Tibial nerve (tissue), 4 donors: ENCODE results near the gene FAM83B. TPM values are rescaled to one million over a fixed set of nuclear protein-coding genes. Genes with fewer than 3 reads are reported as not detected.

Experiments used
- DNase-seq, 2 donors: peaks; one replicate each; pipeline ENCODE4 v3.0.0-alpha.2; 2019; ENCODE audit warnings: low spot score in 2 of 2
- H3K27ac ChIP-seq, 4 donors: fragments of 200-600 bp; sonication (generic) in 3 of 4; one replicate each; pipeline ENCODE4 v1.5.1; 2017 to 2019; ENCODE audit warnings: mild to moderate bottlenecking in 1 of 4
- H3K27me3 ChIP-seq, 2 donors: fragments of 200-600 bp; sonication (generic) in 1 of 2; one replicate each; pipeline versions ENCODE4 v1.5.1 to v1.6.0; 2017 to 2019
- H3K36me3 ChIP-seq, 3 donors: fragments of 200-600 bp; sonication (generic); one replicate each; pipeline ENCODE4 v1.5.1; 2018 to 2019
- H3K4me1 ChIP-seq, 4 donors: fragments of 200-600 bp; sonication (generic) in 3 of 4; one replicate each; pipeline ENCODE4 v1.5.1; 2017 to 2019
- H3K4me3 ChIP-seq, 4 donors: fragments of 200-600 bp; sonication (generic) in 3 of 4; one replicate each; pipeline ENCODE4 v1.5.1; 2017 to 2019; ENCODE audit warnings: mild to moderate bottlenecking in 1 of 4, moderate library complexity in 1 of 4
- H3K9me3 ChIP-seq, 4 donors: fragments of 200-600 bp; sonication (generic) in 3 of 4; one replicate each; pipeline ENCODE4 v1.5.1; 2017 to 2019
- CTCF ChIP-seq, 5 experiments: fragments of 200-600 bp in 3 of 5; fragments of 450-650 bp in 2 of 5; sonication (generic) in 3 of 5; IDR thresholded peaks; one replicate each; pipeline ENCODE4 v1.5.1; 2016 to 2019; ENCODE audit warnings: antibody characterized with exemption in 5 of 5, mild to moderate bottlenecking in 3 of 5, moderate library complexity in 2 of 5
- EP300 ChIP-seq, 2 donors: sonication (generic); formaldehyde crosslinking; IDR thresholded peaks; one replicate each; pipeline ENCODE4 v1.6.1; 2017; ENCODE audit warnings: antibody characterized with exemption in 2 of 2, mild to moderate bottlenecking in 1 of 2
- POLR2A ChIP-seq, 2 donors: fragments of 450-650 bp; IDR thresholded peaks; one replicate each; pipeline ENCODE4 v1.6.1; 2017; ENCODE audit warnings: antibody characterized with exemption in 2 of 2, mild to moderate bottlenecking in 2 of 2, moderate library complexity in 2 of 2
- WGBS, 2 donors: methylation state at CpG; one replicate each; pipeline ENCODE4 v1.1.5; 2018; 5-methylcytosine and 5-hydroxymethylcytosine counted together
- total RNA-seq, 4 donors: library from RNA; depleted of rRNA; stranded (reverse); fragments of >200 nt; gene quantifications; one replicate each; pipeline ENCODE4 v1.1.0, GENCODE V29; 2016

Gene FAM83B
- total RNA-seq, 4 donors from 2014 or later = not detected

GRCh38 chr6:54873599-54873998, 27.0 kb downstream of the FAM83B start:
- Histone ChIP-seq H3K4me1 (no peaks in the 10 kb centered on the region), H3K27ac (no peak overlapping the region), H3K4me3 (no peak overlapping the region), H3K36me3 (no peaks in the 10 kb centered on the region), H3K27me3 (no peaks in the 10 kb centered on the region), H3K9me3 (no peaks in the 10 kb centered on the region)
- no peak for DNase-seq
- no peak for TF ChIP-seq EP300 (IDR thresholded peaks at IDR 0.05)
- TF ChIP-seq POLR2A (IDR thresholded peaks at IDR 0.05) = no peak
- TF ChIP-seq CTCF (IDR thresholded peaks at IDR 0.05) = no peak
- WGBS, 2 donors = 83 to 90% methylated on average over 1 of the region's 1 CpG

GRCh38 chr6:54874349-54875048, 27.9 kb downstream of the FAM83B start:
- Histone ChIP-seq H3K36me3 (no peaks in the 10 kb centered on the region), H3K27me3 (no peaks in the 10 kb centered on the region), H3K27ac (no peak overlapping the region), H3K9me3 (no peaks in the 10 kb centered on the region), H3K4me3 (no peak overlapping the region), H3K4me1 (no peaks in the 10 kb centered on the region)
- no peak for TF ChIP-seq POLR2A (IDR thresholded peaks at IDR 0.05)
- no peak for TF ChIP-seq CTCF (IDR thresholded peaks at IDR 0.05)
- no peak for TF ChIP-seq EP300 (IDR thresholded peaks at IDR 0.05)
- 88 to 91% methylated on average over 2 of the region's 2 CpGs for WGBS, 2 donors
- DNase-seq = no peak

GRCh38 chr6:54875539-54875938, 29.0 kb downstream of the FAM83B start:
- no peak for DNase-seq
- no peaks in the 10 kb centered on the region for H3K36me3 ChIP-seq
- no peak overlapping the region for H3K27ac ChIP-seq
- WGBS, 2 donors = 68 to 71% methylated on average over 3 of the region's 3 CpGs
- H3K9me3 ChIP-seq = no peaks in the 10 kb centered on the region
- TF ChIP-seq CTCF (IDR thresholded peaks at IDR 0.05) (no peak), POLR2A (IDR thresholded peaks at IDR 0.05) (no peak), EP300 (IDR thresholded peaks at IDR 0.05) (no peak)
- H3K27me3 ChIP-seq = no peaks in the 10 kb centered on the region
- H3K4me1 ChIP-seq = no peaks in the 10 kb centered on the region
- no peak overlapping the region for H3K4me3 ChIP-seq

GRCh38 chr6:54876365-54876764, 29.8 kb downstream of the FAM83B start:
- Histone ChIP-seq H3K4me3 (no peak overlapping the region), H3K27me3 (no peaks in the 10 kb centered on the region), H3K36me3 (no peaks in the 10 kb centered on the region), H3K4me1 (no peaks in the 10 kb centered on the region), H3K27ac (no peak overlapping the region), H3K9me3 (no peaks in the 10 kb centered on the region)
- WGBS, 2 donors = 86 to 93% methylated on average over 8 of the region's 8 CpGs
- DNase-seq = no peak
- no peak for TF ChIP-seq POLR2A (IDR thresholded peaks at IDR 0.05)
- no peak for TF ChIP-seq CTCF (IDR thresholded peaks at IDR 0.05)
- TF ChIP-seq EP300 (IDR thresholded peaks at IDR 0.05) = no peak

- H3K27me3 ChIP-seq = no peaks in the 10 kb centered on the region
- DNase-seq = no peak
- TF ChIP-seq CTCF (IDR thresholded peaks at IDR 0.05) (no peak), POLR2A (IDR thresholded peaks at IDR 0.05) (no peak), EP300 (IDR thresholded peaks at IDR 0.05) (no peak)
- H3K9me3 ChIP-seq = no peaks in the 10 kb centered on the region
- no peak overlapping the region for H3K4me3 ChIP-seq
- H3K27ac ChIP-seq = no peak overlapping the region
- no peaks in the 10 kb centered on the region for H3K36me3 ChIP-seq
- H3K4me1 ChIP-seq = no peaks in the 10 kb centered on the region
These were observed 30.3 kb downstream of the FAM83B start for GRCh38 chr6:54876871-54877270.
